GM19351 (cell line): ENCODE data around the gene PPP5C.
"Not testable (repeated sequence)": the region's sequence is repeated elsewhere in the genome, so short reads cannot be mapped to it uniquely, and the experiment has no call there.

Source experiments
- ATAC-seq: cut with Tn5 transposase; IDR thresholded peaks from one replicate; pipeline ENCODE4 v1.9.1; 2021; ENCODE audit warnings: mild to moderate bottlenecking, moderate library complexity; ENCODE audit not compliant: unreplicated experiment

Gene PPP5C

GRCh38 chr19:46361915-46362314 is 15.0 kb downstream of the PPP5C start:
- ATAC-seq = no peak

GRCh38 chr19:46364359-46364758 is 17.5 kb downstream of the PPP5C start:
- no peak for ATAC-seq

DNA sequence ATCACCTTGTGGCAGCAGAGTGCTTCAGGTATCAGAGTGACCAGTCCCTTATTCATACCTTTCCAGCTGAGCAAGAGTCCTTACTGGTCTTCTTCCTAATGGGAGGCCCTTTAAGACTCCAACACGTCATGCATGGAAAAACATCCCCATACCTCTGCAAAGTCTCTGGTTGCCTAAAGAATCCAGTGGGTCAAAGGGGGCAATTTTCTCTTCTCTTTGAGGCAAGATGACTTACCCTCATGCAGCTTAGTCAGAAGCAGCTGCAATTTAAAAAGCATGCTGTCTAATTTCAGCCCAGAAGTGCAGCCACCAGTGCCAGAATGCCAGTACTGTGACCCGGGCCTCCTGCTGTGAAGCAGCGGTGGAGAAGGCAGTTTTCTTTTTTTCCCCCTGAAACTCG is 18.7 kb downstream of the PPP5C start:
- ATAC-seq = no peak

DNA sequence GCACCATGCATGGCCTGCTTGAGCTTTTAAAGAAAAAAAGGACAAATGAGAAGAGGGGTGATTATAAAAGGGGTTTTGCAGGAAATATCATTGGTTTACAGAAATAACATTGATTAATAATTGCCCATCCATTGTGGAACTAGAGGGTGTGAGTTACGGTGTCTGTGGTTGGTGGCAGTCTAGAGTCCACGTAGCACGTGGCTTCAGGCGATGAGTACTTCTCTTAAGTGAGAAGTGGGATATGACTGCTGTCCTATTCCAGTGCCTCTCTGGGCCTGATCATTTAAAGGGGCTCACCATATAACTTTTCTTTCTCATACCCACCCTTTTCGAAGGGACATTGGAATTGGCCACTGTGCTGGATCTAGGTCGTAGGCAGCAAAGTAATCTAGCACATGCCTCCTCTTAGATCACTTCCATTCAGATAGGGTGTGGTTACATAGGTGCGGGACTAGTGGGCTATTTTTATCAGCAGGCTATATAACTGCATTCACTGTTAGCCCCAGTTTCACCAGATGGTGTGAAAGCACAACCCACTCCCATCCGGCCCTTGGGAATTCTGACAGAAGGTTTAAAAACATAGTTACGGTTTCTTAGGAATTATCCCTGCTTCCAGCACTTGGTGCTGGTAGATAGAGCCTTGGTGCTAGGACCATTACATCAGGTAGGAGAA is 19.9 kb downstream of the PPP5C start:
- no peak for ATAC-seq

DNA sequence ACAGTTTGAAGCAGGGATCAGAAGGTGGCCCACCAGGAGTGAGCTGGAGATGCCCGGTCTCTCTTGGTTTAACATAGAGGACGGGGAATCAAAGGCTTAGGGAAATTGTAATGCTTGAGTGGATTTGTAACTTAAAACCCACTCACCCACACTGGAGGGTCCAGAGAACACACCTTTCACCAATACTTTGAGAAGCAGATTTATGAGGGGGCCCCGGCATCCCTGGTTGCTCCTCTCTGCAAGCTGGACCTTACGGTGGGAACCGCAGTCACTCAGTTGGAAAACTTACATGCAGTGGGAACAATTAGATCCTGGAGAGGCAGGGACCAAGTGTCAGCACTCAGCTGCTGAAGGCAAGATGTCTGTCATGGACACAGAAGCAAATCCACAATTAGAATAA is 20.5 kb downstream of the PPP5C start:
- ATAC-seq = no peak

GRCh38 chr19:46368116-46368515 is 21.2 kb downstream of the PPP5C start:
- no peak for ATAC-seq

GRCh38 chr19:46369817-46370216 is 22.9 kb downstream of the PPP5C start:
- ATAC-seq = no peak

- no peak for ATAC-seq
Observed at GRCh38 chr19:46371371-46371901, 24.5 kb downstream of the PPP5C start.

GRCh38 chr19:46372901-46373490 is 26.1 kb downstream of the PPP5C start:
- no peak for ATAC-seq

- ATAC-seq = no peak
Observed at GRCh38 chr19:46373491-46374359, 26.8 kb downstream of the PPP5C start.

DNA sequence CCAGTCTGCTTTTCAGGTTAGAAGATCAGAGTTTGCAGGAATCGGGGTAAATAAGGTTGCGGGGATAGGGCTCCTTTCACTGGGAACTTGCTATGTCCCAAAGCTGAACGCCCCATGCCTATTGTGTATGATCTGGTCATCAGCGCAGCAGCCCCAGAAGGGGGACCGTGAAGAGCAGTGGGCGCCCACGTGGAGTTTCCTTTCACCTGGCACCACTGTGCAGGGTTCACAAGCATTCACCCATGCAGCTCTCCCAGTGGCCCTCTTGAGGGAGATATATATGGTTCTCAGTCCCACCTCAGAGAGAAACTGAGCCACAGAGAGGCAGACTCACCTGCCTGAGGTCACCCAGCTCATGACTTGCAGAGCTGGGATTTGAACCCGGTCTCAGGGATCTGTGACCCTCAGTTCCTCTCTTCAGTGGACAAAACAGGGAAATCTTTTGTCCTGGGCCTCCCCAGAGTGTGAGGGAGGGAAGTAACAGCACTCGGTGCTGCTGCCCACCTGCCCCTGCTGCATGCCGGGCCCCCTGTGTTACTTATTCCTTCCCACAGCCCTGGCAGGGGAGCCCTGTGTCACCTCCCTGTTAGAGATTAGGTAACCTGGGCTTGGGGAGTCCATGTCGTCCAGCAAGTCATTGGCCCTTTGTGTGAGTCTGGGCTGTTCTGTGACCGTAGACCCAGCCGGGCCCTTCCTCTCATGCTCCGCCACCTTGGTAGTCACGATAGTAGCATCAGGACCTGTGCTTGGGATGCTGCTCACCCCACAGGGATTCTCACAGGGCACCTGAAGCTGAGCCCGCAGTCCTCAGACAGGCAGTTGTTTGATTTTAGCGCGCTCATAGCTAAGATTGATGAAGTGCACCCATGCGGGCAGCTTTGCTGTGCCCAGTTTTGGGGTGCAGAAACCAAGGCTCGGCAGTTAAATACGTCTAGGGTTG is 27.9 kb downstream of the PPP5C start:
- no peak for ATAC-seq

DNA sequence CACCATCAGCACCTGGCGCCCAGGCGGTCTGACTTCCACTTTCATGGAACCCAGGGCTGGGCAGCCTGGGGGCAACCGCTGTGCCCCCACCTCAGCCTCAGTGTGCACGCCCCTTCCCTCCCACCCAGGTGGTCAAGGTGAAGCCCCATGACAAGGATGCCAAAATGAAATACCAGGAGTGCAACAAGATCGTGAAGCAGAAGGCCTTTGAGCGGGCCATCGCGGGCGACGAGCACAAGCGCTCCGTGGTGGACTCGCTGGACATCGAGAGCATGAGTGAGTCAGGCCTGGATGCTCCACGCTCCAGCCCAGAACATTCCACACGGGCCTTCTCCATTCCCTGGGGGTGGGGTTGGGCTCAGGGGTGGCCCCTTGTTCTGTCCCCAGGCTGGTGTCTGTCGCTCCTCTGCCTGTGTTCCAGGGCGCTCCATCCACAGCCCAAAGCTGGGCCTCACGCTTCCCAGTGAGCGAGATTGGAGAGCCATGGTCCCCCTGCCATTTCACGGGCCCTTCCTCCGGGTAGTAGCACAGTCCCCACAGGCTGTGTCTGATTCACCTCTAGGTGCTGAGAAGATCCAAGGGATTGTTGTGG is 28.7 kb downstream of the PPP5C start:
- ATAC-seq = not testable (repeated sequence)

GRCh38 chr19:46376241-46377153 is 29.6 kb downstream of the PPP5C start:
- ATAC-seq = no peak

GRCh38 chr19:46378268-46378667 is 31.4 kb downstream of the PPP5C start:
- ATAC-seq = no peak

DNA sequence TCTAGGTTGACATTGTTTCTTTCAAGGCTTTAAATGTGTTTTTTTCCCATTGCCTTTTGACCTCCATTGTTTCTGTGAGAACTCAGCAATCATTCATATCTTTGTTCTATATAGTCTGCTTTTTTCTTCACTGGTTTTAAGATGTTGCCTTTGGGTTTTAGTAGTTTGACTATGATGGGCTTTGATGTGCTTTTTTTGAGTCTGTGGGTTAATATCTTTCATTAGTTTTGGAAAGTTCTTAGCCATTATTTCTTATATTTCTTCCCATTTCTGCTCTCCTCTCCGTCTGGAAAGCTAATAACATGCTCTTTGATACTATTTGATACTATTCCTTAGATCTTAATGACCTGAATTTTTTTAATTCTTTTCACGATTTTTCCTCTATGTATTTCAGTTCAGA is 33.8 kb downstream of the PPP5C start:
- no peak for ATAC-seq

- ATAC-seq = no peak
Observed at GRCh38 chr19:46381346-46381745, 34.5 kb downstream of the PPP5C start.

- ATAC-seq = no peak
Observed at GRCh38 chr19:46381756-46382345, 35.0 kb downstream of the PPP5C start.

DNA sequence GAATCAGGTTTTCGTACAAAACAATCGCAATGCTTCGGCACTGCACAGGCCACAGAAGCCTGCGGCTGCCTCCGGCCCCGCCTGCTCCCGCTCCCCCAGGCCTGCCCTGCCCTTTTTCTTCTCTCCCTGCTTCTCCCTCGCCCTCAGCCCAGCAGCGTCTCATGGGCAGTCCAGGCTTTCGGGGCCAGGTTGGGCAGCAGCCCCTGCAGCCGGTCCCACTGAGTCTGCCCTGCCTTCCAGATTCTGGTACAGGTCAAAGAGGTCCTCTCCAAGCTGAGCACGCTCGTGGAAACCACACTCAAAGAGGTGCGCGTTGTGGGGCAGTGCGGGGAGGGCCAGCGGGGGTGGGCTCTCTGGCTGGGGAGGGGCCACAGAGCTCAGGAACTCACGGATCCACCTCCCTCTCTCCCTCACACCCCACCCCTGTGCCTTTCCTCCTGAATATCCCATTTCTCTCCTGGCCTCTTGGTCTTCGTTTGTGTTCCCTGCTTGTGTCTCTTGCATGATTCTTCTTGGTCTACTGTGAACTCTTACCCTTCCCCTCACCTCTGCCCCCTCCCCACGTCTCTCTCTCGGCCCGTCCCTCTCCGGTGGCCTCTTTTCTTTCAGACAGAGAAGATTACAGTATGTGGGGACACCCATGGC is 36.4 kb downstream of the PPP5C start:
- ATAC-seq = no peak
